Suppressor macrophage (primary cell): ENCODE measurements around the gene AFG3L2.

Experiments
- DNase-seq, 4 experiments: peaks; one replicate each; pipeline ENCODE4 v3.0.0-alpha.2; 2020 to 2022

The AFG3L2 gene

DNA sequence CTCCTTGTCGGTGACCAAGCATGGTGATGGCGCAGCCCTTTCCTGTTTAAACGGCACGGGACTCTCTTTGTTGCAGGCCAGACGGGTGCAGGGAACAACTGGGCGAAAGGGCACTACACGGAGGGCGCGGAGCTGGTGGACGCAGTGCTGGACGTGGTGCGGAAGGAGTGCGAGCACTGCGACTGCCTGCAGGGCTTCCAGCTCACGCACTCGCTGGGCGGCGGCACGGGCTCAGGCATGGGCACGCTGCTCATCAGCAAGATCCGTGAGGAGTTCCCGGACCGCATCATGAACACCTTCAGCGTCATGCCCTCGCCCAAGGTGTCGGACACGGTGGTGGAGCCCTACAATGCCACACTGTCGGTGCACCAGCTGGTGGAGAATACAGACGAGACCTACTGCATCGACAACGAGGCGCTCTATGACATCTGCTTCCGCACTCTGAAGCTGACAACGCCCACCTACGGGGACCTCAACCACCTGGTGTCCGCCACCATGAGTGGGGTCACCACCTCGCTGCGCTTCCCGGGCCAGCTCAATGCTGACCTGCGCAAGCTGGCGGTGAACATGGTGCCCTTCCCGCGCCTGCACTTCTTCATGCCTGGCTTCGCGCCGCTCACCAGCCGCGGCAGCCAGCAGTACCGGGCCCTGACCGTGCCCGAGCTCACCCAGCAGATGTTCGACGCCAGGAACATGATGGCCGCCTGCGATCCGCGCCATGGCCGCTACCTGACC lies 51.9 kb downstream of the AFG3L2 start:
- DNase-seq = no peak

- no peak for DNase-seq
Measured at GRCh38 chr18:12321333-12321732, 55.7 kb downstream of the AFG3L2 start.

DNA sequence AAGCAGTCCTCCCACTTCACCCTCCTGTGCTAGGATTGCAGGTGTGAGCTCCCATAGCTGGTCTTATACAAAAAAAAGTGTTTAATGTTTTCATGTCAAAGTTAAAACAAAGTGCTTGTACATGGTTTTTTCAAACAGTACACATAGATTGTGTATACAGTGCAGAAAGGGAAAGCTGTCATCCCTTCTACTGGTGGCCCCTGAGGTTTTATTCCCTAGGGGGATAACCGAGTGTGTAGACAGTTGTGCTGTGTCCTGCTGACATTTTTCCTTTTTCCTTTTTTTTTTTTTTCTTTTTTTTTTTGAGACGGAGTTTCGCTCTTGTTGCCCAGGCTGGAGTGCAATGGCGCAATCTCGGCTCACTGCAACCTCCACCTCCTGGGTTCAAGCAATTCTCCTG lies 58.2 kb downstream of the AFG3L2 start:
- no peak for DNase-seq

DNA sequence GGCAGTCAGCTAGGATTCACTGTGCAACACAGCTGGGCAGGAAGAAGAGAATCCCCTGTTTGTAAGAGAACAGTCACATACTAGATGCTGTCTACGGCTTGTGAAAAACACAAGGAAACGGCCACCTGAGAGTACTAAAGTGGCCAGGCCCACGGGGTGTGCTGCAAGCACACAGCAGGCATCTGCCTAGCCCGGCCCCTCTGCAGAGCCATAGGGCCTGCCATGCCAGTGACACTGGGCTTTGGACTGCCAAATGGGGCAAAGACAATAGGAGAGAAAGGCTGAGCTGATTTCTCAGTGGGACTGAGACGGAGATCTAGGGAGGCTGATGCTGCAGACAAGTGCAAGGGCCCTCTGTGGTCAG lies 58.7 kb downstream of the AFG3L2 start:
- DNase-seq = no peak

GRCh38 chr18:12317664-12318333 lies 59.2 kb downstream of the AFG3L2 start:
- peak; percentile 48 to 83 (median 67) for DNase-seq

DNA sequence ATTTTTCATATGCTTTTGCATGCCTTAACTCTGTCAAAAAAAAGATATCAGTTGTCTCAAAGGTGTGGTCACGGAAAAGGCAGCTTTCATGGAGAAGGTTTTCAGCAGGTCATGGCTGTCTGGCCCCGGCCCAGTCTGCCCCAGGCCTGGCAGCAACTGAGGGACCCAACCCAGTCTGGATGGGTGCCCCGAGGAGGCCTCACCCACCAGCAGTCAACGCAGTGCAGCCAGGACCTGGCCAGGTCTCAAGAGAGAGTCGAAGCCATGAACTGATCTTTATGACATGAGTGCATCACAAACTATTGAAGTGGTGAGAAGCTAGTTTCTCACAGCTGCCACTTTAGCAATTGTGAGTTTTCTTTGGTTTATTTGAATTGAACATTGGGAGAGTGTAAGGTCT lies 61.1 kb downstream of the AFG3L2 start:
- DNase-seq = no peak

DNA sequence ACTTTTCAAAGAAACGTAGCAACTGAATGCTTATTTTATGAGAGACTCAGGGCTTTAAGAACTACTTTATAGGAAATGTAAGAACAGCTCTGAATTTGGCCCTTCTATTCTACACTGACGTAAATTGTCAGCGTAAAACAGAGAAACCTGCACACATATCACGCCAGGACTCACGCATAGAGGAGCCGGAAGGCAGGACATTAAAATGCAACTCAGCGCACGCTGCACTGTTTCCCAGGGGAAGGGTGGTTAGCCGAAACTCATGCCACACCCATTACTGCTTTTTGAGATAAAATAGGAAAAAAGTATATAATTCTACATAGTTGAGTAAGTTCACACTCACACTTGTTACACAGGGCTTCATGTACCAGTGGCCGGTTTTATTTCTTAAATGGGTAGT lies 61.5 kb downstream of the AFG3L2 start:
- no peak for DNase-seq

GRCh38 chr18:12314591-12315305 lies 62.3 kb downstream of the AFG3L2 start:
- DNase-seq = peak; percentile 18 to 65 (median 56)

DNA sequence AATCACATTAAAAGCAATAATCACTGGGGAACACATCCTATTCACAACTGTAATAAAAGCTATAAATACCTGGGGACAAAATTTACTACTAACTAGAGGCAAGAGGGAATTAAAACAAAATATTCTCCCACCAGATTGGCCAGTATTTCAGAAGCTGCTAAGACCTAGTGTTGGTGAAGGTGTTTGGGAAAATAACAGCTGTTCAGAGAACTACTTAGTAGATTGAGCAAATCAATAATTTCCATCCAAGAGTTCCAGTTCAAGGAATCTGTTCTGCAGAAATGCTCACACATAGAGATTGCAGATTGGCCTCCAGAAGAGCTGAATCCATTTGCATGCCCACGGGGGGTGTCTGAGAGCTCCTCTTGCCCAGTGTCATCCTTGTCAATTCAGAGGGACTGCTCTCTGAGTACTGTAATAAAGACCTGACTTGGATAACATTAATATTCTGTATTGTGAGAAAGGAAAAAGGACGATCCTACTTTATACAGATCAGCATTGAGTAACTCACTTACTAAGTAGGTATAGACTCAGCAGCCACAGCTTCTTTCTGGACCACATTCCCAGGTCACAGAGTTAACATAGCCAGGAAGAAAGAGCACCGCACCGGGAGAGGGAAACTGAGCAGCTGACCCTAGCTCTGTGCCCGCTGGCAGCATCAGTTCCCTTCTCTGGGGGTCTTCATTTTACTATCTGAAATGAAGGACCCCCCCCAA lies 63.3 kb downstream of the AFG3L2 start:
- DNase-seq = no peak

DNA sequence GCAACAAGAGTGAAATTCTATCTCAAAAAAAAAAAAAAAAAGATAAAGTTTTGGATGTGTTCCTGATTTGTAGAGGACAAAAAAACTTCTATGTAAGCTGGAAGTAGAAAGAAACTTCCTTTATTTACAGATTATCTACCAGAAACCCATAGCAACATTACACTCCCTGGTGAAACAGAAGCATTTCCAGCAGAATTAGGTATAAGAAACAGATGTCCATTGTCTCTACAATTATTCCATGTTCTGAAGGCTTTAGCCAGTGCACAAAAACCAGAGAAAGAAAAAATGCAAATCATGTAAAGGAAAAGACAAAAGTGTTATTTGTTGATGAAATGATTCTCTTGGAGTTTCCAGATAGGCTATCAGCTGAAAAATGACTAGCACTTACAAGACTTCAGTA lies 64.1 kb downstream of the AFG3L2 start:
- DNase-seq = no peak

DNA sequence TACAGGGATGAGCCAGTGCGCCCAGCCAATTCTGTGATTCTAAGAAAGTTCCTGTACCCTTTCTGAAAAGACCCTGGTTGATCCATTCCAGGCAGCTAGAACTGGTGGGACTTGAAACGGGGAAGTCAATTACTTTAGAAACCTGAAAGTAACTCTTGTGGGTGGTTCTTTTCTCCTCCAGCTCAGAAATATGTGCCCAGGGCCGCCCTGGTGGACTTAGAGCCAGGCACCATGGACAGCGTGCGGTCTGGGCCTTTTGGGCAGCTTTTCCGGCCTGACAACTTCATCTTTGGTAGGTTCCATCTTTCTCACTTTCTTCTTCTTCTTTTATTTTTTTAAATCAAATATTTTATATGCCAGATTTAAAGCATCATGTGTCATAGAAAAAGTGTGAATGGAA lies 66.3 kb downstream of the AFG3L2 start:
- peak in 1 of 4 experiments; percentile 32 for DNase-seq

DNA sequence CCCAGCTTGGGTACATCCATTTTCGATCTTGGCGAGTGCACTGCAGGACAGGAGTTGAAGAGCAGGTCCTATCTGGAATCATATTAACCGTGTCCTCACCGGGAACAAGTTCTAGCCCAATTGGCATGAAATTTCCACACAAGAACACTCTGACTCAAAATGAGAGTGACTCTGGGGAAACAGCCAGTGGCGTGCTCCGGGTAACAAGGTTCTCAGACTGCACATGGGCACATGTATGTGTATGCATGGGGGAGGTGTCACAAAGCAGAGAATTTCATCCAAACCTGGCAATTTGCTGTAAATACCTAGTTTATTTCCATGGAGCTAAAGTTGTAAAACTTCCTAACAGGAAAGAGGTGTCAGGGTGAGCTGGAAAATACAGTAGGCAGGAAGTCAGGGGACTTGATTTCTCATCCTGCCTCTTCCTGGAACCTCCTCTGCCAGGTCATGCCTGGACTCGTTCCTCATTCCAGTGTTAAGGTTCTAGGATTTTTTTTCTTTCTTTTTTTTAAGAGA lies 67.3 kb downstream of the AFG3L2 start:
- peak; percentile 10 to 47 (median 34) for DNase-seq

- DNase-seq = peak; percentile 92 to 95 (median 94)
Measured at GRCh38 chr18:12308386-12309100, 68.5 kb downstream of the AFG3L2 start.

GRCh38 chr18:12307701-12308385 lies 69.2 kb downstream of the AFG3L2 start, which contains the start of gene TUBB6:
TUBB6 (plus strand) TSS chr18:12308241; CDS start chr18:12308293, 52 bp downstream.
- DNase-seq = peak; percentile 87 to 95 (median 92)

DNA sequence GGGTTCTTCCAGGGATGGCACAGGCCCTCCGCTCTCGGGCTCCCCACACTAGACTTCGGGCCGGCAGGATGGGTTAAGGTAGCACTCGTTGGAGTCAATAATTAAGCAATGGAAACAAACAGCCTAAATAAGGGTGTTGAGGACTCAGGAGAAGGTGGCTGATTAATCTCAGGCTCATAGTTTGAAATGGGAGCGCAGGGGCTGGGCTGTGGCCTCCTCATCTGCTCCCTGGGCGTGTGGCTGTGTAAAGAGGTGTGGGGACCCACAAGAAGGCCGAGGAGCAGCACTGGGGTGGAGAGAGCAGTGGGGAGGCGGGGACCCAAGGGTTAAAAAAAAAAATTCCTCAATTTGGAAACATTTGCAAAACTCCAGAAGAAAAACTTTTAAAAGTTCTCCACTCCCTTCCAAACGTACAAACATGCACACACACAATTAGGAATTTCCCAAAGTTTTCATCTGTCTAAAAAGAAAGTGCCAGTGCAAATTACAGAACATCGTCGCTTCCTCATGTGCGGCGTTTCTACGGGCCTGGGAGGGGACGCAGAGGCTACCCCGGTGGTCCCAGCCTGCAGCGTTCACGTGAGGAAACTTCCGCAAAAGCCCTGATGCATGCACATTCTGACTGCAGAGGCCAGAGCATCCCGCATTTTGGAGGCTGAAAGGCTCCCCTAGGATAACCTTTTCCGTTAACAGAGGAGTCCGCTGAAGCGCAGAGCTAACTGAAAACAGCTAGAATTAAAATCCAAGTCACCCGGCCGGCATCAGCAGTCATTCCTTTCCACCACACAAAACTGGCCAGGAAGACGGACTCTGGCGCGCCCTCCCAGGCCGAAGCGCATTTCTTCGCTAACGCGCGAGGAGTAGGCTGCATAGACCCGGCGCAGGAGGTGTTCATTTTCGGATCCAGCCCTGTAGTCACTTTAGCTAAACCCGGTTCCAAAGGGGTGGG lies 70.0 kb downstream of the AFG3L2 start:
- peak; percentile 49 to 73 (median 64) for DNase-seq

DNA sequence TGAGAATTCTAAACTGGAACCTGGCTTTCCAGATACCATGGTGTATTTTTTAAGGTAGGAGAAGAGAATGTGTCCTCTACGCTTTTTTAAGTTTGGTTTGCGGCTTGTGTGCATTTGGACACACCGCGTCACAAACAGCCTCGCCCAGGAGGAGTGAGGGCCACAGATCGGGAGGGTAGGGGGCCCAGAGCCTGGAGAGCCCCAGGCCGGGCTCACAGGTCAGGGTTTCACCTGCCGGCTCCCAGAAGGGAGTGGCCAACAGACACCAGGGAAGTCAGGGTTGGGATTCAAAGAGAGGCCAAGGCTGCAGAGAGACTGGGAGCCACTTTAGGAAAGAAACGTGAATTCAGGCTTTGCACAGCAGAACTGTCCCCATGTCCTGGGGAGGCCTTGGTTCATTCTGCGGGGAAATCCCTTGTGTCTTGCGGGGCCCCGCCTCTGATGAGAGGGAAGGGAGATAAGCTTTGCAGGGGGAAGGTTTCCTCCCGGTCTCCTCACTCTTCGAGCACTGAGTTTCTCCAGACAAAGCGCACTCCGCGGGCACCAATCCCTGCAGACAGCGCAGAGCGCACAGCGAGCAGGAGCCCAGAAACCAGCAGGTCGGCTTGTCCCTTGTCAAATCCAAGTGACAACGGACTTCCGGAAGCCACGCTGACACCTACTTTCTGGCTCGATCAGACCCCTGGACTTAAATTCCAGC lies 70.9 kb downstream of the AFG3L2 start:
- DNase-seq = no peak

GRCh38 chr18:12305211-12305610 lies 71.8 kb downstream of the AFG3L2 start:
- DNase-seq = no peak

DNA sequence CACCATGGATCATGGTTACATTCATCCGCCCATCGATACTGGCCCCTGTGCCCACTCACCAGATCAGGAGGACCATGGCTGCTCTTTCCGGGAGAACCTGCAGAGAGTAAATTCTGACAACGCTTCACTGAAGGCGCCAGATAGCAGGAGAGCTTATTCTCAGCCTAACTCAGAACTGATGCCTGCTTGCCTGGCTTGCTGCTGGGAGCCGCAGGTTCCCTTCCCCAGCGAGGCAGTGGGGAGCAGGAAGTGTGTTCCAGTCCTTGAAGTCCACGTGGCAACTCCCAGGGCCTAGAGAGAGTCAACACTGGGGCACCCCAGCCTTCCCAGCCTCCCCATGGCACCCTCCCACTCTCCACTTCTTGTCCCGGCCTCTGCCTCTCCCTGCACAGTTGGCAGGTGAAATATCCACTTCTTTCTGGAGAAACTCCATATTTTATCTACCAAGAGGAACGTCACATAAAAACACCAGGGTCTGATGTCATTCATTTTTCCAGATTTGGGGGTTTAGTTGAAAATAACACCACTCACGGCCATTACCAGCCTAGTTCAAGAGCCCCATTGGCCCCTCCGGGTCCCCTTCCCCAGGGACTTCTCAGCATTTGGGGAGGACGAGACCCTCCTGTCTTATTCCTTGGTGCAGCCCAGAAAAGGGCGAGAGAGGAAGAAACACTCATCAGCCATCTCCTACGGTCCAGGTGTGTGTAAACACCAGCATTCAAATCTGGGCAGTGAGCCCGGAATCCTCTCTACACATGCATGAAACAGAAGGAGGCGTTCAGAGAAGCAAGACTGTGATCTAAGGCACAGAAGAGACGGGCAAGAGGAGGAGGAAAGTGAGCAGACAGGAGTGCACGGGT lies 72.4 kb downstream of the AFG3L2 start:
- DNase-seq = no peak
